ENCODE results near the gene NRCAM. TPM values are rescaled to one million over a fixed set of nuclear protein-coding genes. Genes with fewer than 3 reads are reported as not detected.

Gene NRCAM
- total and polyA plus RNA-seq, 7 donors: 1.3 to 3.9 (median 1.8) TPM; not detected in 2

- WGBS, 2 donors: 57 to 69% methylated on average over 2 of the region's 2 CpGs
- Histone ChIP-seq H3K27ac (no peak overlapping the region), H3K9me3 (no peaks in the 10 kb centered on the region), H3K36me3 (no peaks in the 10 kb centered on the region), H3K27me3 (no peaks in the 10 kb centered on the region), H3K4me1 (no peaks in the 10 kb centered on the region), H3K4me3 (no peak overlapping the region)
- intact Hi-C loops (cut with DNase I): no loop called here
- DNase-seq: no peak
- TF ChIP-seq EP300 (IDR thresholded peaks at IDR 0.05) (no peak), POLR2A (IDR thresholded peaks at IDR 0.05) (no peak), CTCF (IDR thresholded peaks at IDR 0.05) (no peak), POLR2AphosphoS5 (IDR thresholded peaks at IDR 0.05) (no peak)
Observed at GRCh38 chr7:108109221-108109908, 346.9 kb downstream of the NRCAM start.

- no peak for TF ChIP-seq POLR2A (IDR thresholded peaks at IDR 0.05)
- TF ChIP-seq POLR2AphosphoS5 (IDR thresholded peaks at IDR 0.05): no peak
- TF ChIP-seq EP300 (IDR thresholded peaks at IDR 0.05): no peak
- no peak for TF ChIP-seq CTCF (IDR thresholded peaks at IDR 0.05)
- Histone ChIP-seq H3K9me3 (no peaks in the 10 kb centered on the region), H3K36me3 (no peaks in the 10 kb centered on the region), H3K27me3 (no peaks in the 10 kb centered on the region), H3K27ac (no peak overlapping the region), H3K4me3 (no peak overlapping the region), H3K4me1 (no peaks in the 10 kb centered on the region)
- no peak for DNase-seq
- intact Hi-C loops (cut with DNase I): no loop called here
Observed at GRCh38 chr7:108108131-108108530, 348.1 kb downstream of the NRCAM start.

- H3K27me3 ChIP-seq: no peaks in the 10 kb centered on the region
- intact Hi-C loops (cut with DNase I): no loop called here
- 82 to 85% methylated on average over 7 of the region's 7 CpGs for WGBS, 2 donors
- H3K4me3 ChIP-seq: no peak overlapping the region
- H3K27ac ChIP-seq: no peak overlapping the region
- no peak for DNase-seq
- no peaks in the 10 kb centered on the region for H3K9me3 ChIP-seq
- H3K4me1 ChIP-seq: no peaks in the 10 kb centered on the region
- H3K36me3 ChIP-seq: no peaks in the 10 kb centered on the region
- no peak for TF ChIP-seq POLR2AphosphoS5 (IDR thresholded peaks at IDR 0.05)
- no peak for TF ChIP-seq POLR2A (IDR thresholded peaks at IDR 0.05)
- no peak for TF ChIP-seq EP300 (IDR thresholded peaks at IDR 0.05)
- no peak for TF ChIP-seq CTCF (IDR thresholded peaks at IDR 0.05)
Observed at GRCh38 chr7:108104324-108104723, 351.9 kb downstream of the NRCAM start.

- DNase-seq: no peak
- TF ChIP-seq POLR2AphosphoS5 (IDR thresholded peaks at IDR 0.05): no peak
- TF ChIP-seq CTCF (IDR thresholded peaks at IDR 0.05): no peak
- TF ChIP-seq POLR2A (IDR thresholded peaks at IDR 0.05): no peak
- no peak for TF ChIP-seq EP300 (IDR thresholded peaks at IDR 0.05)
Observed at GRCh38 chr7:108103558-108104298, 352.5 kb downstream of the NRCAM start.

More at GRCh38 chr7:108103558-108104298, 352.5 kb downstream of the NRCAM start:
- no peak overlapping the region for H3K4me3 ChIP-seq
- no peak overlapping the region for H3K27ac ChIP-seq
- no peaks in the 10 kb centered on the region for H3K36me3 ChIP-seq
- H3K27me3 ChIP-seq: no peaks in the 10 kb centered on the region
- no peaks in the 10 kb centered on the region for H3K4me1 ChIP-seq
- intact Hi-C loops (cut with DNase I): no loop called here
- H3K9me3 ChIP-seq: no peaks in the 10 kb centered on the region
- 79 to 85% methylated on average over 5 of the region's 5 CpGs for WGBS, 2 donors

Data from sigmoid colon (tissue), 7 donors.